GM04504 (cell line): ENCODE results near the gene SEC24C.
"Not testable (repeated sequence)": the region's sequence is repeated elsewhere in the genome, so short reads cannot be mapped to it uniquely, and the experiment has no call there.

Experiments used
- DNase-seq: peaks from one replicate; pipeline ENCODE4 v3.0.0-alpha.2; 2012; ENCODE audit warnings: low read depth

The SEC24C gene

DNA sequence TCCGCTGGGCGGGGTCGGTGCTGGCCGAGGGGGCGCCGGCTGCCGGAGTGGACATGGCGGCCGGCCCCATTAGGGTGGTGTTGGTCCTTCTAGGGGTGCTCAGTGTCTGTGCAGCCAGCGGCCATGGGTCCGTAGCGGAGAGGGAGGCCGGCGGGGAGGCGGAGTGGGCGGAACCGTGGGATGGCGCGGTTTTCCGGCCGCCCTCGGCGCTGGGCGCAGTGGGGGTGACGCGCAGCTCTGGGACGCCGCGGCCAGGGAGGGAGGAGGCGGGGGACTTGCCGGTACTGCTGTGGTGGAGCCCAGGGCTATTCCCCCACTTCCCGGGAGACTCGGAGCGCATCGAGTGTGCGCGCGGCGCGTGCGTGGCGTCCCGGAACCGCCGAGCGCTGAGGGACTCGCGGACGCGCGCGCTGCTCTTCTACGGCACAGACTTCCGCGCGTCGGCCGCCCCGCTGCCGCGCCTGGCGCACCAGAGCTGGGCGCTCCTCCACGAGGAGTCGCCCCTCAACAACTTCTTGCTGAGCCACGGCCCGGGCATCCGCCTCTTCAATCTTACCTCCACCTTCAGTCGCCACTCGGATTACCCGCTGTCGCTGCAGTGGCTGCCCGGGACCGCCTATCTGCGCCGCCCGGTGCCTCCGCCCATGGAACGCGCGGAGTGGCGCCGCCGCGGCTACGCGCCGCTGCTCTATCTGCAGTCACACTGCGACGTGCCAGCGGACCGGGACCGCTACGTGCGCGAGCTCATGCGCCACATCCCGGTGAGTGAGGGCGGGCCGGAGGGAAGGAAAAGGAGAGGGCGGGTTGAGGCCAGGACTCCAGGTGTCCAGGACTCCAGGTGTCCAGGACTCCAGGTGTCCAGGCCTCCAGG lies 28.3 kb downstream of the SEC24C start:
- DNase-seq: peak; percentile 56

DNA sequence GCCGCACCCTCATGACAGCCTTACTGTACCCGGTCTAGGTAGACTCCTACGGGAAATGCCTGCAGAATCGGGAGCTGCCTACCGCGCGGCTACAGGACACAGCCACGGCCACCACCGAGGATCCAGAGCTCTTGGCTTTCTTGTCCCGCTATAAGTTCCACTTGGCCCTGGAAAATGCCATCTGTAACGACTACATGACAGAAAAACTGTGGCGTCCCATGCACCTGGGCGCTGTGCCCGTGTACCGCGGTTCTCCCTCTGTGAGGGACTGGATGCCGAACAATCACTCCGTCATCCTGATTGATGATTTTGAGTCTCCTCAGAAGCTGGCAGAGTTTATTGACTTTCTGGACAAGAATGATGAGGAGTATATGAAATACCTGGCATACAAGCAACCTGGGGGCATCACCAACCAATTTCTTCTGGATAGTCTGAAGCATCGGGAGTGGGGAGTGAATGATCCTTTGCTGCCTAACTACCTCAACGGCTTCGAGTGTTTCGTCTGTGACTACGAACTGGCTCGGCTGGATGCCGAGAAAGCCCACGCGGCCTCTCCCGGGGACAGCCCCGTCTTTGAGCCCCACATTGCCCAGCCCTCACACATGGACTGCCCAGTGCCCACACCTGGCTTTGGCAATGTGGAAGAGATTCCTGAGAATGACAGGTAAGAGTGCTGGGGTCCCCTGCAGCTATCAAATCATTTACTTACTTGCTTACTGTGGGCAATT lies 29.1 kb downstream of the SEC24C start:
- DNase-seq: no peak

DNA sequence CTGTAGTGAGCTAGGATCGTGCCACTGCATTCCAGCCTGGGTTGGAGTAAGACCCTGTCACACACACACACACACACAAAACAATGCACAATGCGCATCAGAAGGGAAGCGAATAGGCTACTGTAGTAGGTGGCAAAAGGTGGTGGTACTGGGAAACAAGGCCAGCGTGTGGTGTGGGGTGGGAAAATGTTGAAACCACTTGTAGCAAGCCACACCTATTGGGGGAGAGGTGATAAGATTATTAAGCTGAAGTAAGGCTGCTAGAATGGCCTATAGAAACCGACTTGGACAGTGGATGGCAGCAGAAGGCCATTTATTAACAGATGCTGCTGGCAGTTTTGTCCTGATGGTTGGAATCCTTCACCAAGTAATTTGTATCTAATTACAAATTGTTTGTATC lies 30.5 kb downstream of the SEC24C start:
- DNase-seq: no peak

DNA sequence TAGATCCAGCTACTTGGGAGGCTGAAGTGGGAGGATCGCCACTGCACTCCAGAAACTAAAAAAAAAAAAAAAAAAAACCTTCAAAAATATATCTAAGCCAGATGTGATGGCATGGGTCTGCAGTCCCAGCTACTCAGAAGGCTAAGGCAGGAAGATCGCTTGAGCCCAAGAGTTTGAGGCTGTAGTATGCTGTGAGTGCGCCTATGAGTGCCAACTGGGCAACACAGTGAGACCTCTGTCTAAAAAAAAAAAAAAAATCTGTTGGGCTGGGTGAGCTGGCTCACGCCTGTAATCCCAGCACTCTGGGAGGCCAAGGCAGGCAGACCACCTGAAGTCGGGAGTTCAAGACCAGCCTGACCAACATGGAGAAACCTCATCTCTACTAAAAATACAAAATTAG lies 34.8 kb downstream of the SEC24C start:
- DNase-seq: no peak

DNA sequence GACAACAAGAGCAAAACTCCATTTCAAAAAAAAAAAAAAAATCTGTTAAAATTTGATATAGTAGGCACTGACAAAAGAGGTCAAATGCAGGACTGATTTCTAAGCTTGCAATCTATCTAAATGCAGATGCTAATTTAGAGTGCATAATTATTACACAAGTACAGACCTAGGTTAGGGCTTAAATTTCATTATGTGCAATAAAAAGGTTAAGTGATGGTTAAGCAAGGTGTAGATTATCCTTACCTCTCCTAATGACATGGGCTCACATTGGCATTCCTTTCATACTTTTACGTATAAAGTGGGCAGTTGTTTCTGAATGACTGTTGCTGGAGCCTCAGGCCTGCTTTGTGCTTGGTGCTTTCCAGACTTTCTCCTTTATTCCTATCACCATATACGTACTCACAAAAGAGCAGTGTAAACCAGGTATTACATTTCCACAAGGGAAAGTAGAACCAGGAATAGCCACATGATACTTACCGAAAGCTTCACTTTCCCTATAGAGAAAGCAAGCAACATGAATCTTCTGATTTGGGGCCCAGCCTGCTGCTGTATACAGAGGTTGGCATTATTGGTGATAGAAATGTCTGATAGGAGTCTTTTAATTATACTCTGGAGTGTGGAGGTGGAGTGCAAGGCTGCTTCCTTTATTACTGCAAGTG lies 35.5 kb downstream of the SEC24C start:
- no peak for DNase-seq

DNA sequence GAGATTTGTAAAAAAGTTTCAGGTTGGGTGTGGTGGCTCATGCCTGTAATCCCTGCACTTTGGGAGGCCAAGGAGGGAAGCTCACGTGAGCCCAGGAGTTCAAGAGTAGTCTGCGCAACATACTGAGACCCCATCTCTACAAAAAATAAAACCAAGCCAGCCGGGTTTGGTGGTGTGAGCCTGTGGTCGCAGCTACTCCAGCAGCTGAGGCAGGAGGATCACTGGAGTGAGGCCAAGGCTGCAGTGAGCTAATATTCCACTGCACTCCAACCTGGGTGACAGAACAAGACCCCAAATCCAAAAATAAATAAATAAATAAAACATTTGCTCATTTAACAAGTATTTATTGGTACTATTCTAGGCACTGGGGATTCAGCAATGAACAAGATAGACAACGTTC lies 36.1 kb downstream of the SEC24C start:
- DNase-seq: no peak

DNA sequence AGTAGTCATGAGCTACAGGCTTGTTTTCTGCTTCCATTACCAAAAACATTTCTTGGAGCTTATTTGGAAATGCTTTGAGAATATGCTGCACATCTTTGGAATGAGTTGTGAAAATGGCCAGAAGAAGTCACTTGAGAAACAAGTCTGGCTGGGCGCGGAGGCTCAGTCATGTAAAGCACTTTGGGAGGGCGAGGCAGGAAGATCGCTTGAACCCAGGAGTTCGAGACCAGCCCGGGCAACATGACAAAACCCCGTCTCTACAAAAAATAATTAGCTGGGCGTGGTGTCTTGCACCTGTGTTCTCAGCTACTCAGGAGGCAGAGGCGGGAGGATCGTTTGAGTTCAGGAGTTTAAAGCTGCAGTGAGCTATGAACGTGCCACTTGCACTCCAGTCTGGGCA lies 36.8 kb downstream of the SEC24C start:
- DNase-seq: no peak

DNA sequence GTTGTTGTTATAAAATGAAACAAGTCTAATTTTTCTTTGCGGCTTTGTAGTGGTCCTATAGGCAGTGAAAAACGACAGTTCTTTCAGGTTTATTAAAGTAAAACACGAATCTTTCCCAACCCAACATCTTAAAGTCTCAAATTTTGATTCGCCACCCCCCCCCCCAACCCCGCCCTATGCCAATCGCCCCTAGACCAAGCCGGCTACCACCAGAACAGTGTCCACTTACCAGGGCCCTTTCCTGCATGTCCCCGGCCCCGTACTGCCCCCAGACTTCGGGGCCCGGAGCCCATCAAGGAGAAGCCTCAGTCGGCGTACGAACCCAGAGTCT lies 37.3 kb downstream of the SEC24C start:
- no peak for DNase-seq

DNA sequence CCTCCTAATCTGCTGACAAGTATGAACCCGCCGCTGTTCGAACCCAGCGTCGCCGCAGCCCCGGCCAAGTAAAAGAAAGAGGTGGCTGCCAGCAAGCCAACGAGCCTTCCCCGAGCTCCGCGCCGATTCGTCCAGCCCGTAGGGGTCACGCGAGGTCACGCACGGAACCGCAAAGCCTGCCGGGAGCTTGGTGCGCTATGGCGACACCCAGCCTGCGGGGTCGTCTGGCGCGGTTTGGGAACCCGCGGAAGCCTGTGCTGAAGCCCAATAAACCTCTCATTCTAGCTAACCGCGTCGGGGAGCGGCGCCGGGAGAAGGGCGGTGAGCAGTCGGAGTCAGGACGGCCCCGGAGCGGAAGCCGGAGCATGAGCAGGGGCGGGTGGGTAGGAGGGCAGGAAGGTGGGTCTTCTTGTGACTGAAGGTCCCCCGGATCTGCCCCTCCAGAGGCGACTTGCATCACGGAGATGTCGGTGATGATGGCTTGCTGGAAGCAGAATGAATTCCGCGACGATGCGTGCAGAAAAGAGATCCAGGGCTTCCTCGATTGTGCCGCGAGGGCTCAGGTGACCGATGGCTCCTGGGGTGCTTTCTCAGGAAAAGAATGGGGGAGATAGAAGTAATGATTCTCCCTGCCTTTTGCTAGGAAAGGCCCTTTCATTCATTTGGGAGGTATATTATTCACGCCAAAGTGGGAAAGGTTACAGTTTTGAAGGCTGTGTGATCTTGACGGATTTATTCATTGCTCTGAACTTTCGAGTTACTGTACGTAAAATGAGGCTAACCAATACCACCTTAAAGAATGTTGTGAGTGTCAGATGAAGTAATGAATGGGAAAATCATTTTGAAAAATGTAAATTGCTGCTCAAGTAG lies 37.9 kb downstream of the SEC24C start, which contains the start of gene CHCHD1:
Gene CHCHD1 (plus strand): TSS at position 170 of the 870 bp plus-strand sequence. CDS start 28 bp downstream, at position 198.
- peak; percentile 64 for DNase-seq

DNA sequence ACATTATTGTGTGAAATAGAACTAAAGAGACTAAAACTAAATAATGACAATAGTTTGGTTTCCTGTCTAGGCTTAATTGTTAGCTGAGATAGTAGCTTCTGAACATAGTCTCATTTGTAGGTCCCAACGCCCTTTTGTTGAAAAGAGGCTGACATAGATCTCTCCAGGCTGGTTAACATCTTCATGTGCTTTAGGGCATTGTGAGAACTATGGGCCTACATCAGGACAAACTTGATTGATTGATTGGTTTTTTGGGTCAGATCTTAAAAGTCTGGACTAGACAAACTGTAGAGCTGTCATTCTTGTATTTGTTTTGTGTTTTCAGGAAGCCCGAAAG lies 38.5 kb downstream of the SEC24C start:
- DNase-seq: no peak

DNA sequence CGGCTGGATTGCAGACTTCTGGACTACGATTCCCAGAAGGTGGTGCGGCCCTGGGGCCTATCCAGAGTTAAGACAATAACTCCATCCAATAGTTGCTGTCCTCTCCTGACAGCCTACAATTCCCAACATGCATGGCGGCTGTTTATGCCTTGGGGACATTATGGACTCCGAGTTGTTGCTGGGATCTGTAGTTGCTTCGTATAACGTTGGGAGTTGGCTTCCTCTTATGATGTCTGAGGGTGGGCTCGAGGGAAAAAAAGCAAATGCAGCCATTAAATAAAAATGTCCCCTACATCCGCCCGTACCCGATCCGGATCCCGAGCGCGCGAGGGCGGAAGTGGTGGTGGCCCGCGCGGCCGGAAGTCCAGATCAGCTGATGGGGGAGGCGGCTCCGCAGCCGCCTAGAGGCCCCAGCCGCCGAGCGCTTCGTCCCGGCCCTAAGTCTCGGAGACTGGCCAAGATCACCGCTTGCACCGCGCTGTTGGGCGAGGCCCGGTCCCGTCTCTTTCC lies 41.1 kb downstream of the SEC24C start, which contains the start of gene ZSWIM8:
Gene ZSWIM8 (plus strand): TSS at position 396 of the 510 bp plus-strand sequence. CDS start 273 bp downstream, outside the sequence.
- DNase-seq: peak; percentile 91

DNA sequence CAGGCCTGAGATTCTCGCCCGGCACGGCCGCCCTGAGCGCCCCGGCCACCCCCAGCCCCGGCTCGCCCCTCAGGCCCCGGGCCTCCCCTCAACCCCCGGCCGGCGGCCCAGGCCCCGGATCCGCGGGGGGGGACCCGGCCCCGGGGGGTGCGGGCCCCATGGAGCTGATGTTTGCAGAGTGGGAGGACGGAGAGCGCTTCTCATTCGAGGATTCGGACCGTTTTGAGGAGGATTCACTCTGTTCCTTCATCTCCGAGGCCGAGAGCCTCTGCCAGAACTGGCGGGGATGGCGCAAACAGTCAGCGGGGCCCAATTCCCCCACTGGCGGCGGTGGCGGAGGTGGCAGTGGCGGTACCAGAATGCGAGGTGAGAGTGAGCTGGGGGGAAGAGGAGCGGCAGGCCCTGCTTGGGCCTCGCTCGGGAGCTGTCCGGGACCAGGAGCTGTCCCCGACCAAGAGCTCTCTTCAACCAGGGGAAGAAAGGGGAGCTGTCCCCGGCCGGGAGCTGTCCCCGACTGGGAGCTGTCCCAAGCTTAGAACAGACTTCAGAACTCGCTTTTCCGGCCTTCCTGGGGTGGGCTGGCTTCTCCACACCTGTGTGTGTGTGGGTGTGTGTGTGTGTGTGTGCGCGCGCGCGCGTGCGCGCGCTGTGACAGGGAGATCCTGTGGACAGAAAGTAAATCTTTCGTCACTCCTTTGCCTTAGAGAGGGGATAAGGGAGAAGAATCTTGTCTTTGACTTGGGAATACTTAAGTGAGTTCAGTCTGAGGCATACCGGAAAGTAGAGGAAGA lies 41.7 kb downstream of the SEC24C start:
- DNase-seq: peak; percentile 27

DNA sequence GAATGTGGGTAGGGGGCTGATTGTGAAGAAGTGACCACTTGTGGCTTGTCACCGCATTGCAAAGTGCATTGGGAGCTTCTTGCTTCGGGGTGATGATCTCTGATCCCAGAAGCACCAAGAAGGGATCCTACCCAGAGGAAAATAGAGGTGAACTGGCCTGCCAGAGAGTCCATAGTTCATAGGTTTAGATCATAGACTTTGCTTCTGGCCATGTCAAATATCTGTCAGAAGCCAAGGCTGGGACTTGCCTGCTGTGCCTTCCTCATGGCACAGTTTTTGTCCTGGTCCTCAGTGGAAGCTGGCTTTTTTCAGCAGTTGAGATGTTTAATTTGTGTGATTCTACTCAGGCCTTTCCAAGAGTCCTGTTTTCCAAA lies 42.3 kb downstream of the SEC24C start:
- no peak for DNase-seq

DNA sequence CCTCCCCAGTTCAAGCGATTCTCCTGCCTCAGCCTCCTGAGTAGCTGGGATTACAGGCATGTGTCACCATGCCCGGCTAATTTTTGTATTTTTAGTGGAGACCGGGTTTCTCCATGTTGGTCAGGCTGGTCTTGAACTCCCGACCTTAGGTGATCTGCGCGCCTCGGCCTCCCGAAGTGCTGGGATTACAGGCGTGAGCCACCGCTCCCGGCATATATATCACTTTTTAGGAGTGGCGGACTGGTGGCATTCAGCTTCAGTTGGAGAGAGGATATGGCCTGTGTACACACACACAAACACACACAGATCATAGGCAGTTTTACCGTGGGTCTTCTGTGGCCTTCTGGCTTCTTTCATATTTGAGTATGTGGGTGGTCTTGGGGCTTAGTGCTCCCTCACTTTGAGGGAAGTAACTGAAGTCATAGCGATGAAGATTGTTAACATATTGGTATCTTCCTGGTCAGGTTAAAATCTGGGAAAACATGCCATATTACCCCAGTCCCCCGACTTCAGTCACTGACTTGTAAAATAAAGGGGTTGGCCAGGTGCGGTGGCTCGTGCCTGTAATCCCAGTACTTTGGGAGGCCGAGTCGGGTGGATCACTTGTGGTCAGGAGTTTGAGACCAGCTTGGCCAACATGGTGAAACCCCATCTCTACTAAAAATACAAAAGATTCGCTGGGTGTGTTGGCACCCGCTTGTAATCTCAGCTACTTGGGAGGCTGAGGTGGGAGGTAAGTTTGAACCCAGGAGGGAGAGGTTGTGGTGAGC lies 43.0 kb downstream of the SEC24C start:
- DNase-seq: not testable (repeated sequence)

DNA sequence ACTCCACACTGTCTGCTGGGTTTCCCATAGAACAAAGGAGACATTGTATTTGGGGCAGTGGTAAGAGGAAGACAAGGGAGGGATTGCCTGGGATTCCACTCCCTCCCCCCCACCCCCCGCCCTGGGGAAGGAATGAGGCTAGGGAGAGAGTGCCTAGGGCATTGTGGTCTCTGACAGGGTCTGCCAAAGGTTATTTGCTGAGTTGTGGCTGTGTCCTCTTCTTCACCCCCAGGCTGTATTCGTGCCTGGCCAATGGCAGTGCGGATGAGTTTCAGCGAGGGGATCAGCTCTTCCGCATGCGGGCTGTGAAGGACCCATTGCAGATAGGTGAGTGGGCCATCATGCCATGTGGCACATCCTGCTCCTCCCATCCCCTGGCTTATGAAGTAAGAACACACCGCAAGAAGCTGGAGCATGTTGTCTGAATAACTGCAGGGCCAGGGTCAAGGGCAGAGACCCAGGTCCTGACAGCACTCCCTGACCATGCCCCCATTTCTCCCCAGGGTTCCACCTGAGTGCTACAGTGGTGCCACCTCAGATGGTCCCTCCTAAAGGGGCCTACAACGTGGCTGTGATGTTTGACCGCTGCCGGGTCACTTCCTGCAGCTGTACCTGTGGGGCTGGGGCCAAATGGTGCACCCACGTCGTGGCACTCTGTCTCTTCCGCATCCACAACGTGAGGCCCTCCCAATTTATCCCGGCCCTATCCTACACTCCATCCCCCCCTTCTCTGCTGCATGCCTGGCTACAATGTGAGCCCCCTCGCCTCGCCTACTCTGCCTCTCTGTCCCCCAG lies 44.9 kb downstream of the SEC24C start:
- no peak for DNase-seq

DNA sequence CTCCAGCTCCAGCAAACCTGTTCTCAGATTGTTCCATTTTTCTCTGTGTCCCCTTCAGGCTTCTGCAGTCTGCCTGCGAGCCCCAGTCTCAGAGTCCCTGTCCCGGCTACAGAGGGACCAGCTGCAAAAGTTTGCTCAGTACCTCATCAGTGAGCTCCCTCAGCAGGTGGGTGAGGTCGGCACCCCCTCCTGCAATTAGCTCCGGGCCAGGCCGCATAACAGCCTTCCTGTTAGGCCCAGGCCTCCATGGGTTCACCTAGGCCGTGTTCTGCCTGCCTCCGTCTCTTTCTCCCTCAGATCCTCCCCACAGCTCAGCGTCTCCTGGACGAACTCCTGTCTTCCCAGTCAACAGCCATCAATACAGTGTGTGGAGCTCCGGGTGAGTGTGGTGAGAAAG lies 45.5 kb downstream of the SEC24C start:
- DNase-seq: no peak

DNA sequence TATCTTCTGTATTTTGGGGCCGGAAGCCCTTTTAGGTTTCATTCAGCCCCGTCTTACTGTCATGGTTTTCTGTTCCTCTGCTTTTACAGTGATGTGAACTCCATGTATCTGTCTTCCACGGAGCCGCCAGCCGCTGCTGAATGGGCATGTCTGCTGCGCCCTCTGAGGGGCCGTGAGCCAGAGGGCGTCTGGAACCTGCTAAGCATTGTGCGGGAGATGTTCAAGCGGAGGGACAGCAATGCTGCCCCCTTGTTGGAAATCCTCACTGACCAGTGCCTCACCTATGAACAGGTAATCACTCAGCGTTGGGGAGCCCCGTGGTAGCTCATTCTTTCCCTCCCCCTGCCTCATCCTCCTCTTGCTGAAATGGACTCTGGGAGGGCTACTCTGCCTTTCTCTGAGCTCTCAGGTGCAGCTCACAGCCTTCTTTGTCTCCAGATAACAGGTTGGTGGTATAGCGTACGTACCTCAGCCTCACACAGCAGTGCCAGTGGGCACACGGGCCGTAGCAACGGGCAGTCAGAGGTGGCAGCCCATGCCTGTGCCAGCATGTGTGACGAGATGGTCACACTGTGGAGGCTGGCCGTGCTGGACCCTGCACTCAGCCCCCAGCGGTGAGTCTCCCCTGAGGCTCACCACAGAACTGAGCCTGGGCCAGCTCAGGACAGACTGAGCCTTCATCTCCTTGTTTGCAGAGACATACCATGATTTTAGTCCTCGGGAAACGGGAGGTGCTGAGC lies 46.9 kb downstream of the SEC24C start:
- no peak for DNase-seq

DNA sequence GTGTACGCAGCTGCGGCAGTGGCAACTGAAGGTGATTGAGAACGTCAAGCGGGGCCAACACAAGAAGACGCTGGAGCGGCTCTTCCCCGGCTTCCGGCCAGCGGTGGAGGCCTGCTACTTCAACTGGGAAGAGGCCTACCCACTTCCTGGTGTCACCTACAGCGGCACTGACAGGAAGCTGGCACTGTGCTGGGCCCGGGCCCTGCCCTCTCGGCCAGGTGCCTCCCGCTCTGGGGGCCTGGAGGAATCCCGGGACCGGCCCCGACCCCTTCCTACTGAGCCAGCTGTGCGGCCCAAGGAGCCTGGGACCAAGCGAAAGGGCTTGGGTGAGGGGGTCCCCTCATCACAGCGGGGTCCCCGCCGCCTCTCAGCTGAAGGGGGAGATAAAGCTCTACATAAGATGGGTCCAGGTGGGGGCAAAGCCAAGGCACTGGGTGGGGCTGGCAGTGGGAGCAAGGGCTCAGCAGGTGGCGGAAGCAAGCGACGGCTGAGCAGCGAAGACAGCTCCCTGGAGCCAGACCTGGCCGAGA lies 47.8 kb downstream of the SEC24C start:
- no peak for DNase-seq
